Mesenchymal stem cell (in vitro differentiated cells and primary cell): ENCODE data around the gene ARID5B.

ENCODE experiments used
- DNase-seq: peaks from one replicate; pipeline ENCODE4 v3.0.0-alpha.2; 2013
- H2AFZ ChIP-seq: one replicate; pipeline ENCODE4 v1.6.1; 2013; ENCODE audit warnings: low read depth, mild to moderate bottlenecking, control low read depth, inconsistent platforms, low read length, moderate library complexity
- H2AK5ac ChIP-seq: 2 replicates; pipeline ENCODE4 v1.6.1; 2013; ENCODE audit warnings: low read length, moderate library complexity, mild to moderate bottlenecking, inconsistent platforms; ENCODE audit not compliant: severe bottlenecking
- H2BK120ac ChIP-seq: one replicate; pipeline ENCODE4 v1.6.1; 2013; ENCODE audit warnings: low read depth, mild to moderate bottlenecking, inconsistent platforms, low read length, moderate library complexity
- H2BK12ac ChIP-seq, 2 experiments: one replicate each; pipeline ENCODE4 v1.6.1; 2013; ENCODE audit warnings: inconsistent platforms in 2 of 2, low read length in 2 of 2, mild to moderate bottlenecking in 2 of 2, moderate library complexity in 2 of 2, control low read depth in 1 of 2
- H2BK15ac ChIP-seq: one replicate; pipeline ENCODE4 v1.6.1; 2013; ENCODE audit warnings: mild to moderate bottlenecking, low read depth, inconsistent platforms; ENCODE audit not compliant: poor library complexity, severe bottlenecking
- H2BK5ac ChIP-seq: 2 replicates; pipeline ENCODE4 v1.6.1; 2013; ENCODE audit warnings: low read depth, mild to moderate bottlenecking, low read length, control low read depth, inconsistent platforms; ENCODE audit not compliant: poor library complexity, severe bottlenecking
- H3K14ac ChIP-seq, 2 experiments: one replicate each; pipeline ENCODE4 v1.6.1; 2013; ENCODE audit warnings: inconsistent platforms in 2 of 2, low read length in 2 of 2, control low read depth in 1 of 2, mild to moderate bottlenecking in 1 of 2, moderate library complexity in 1 of 2
- H3K18ac ChIP-seq, 2 experiments: one replicate each; pipeline ENCODE4 v1.6.1; 2013; ENCODE audit warnings: inconsistent platforms in 2 of 2, low read length in 2 of 2, control low read depth in 1 of 2, low read depth in 1 of 2, mild to moderate bottlenecking in 1 of 2
- H3K23ac ChIP-seq, 2 experiments: one replicate each; pipeline ENCODE4 v1.6.1; 2013; ENCODE audit warnings: inconsistent platforms in 2 of 2, low read length in 2 of 2, mild to moderate bottlenecking in 2 of 2, moderate library complexity in 2 of 2, control low read depth in 1 of 2
- H3K27ac ChIP-seq: 2 replicates; pipeline ENCODE4 v1.5.1; 2013; ENCODE audit warnings: mild to moderate bottlenecking, moderate library complexity, low read length, control low read depth, inconsistent platforms; ENCODE audit not compliant: poor library complexity, severe bottlenecking
- H3K27me3 ChIP-seq, 2 experiments: 2 replicates each; pipeline versions ENCODE4 v1.6.1 to v1.7.0; 2013; ENCODE audit warnings: low read length in 2 of 2, mild to moderate bottlenecking in 2 of 2, moderate library complexity in 2 of 2, control low read depth in 1 of 2, inconsistent platforms in 1 of 2; ENCODE audit not compliant: control insufficient read depth in 1 of 2, insufficient read depth in 1 of 2
- H3K36me3 ChIP-seq, 2 experiments: 2 replicates each; pipeline versions ENCODE4 v1.6.1 to v1.7.0; 2013; ENCODE audit warnings: low read length in 2 of 2, control low read depth in 1 of 2, inconsistent platforms in 1 of 2, low read depth in 1 of 2, mild to moderate bottlenecking in 1 of 2; ENCODE audit not compliant: insufficient read depth in 2 of 2, control insufficient read depth in 1 of 2
- H3K4ac ChIP-seq, 2 experiments: one replicate each; pipeline ENCODE4 v1.6.1; 2013; ENCODE audit warnings: inconsistent platforms in 2 of 2, low read length in 2 of 2, mild to moderate bottlenecking in 2 of 2, moderate library complexity in 2 of 2, control low read depth in 1 of 2, low read depth in 1 of 2
- H3K4me1 ChIP-seq: 2 replicates; pipeline ENCODE4 v1.6.1; 2013; ENCODE audit warnings: low read depth, low read length, control low read depth; ENCODE audit not compliant: control insufficient read depth, insufficient read depth
- H3K4me2 ChIP-seq: 2 replicates; pipeline ENCODE4 v1.6.1; 2013; ENCODE audit warnings: low read length, mild to moderate bottlenecking, inconsistent platforms; ENCODE audit not compliant: poor library complexity, severe bottlenecking
- H3K4me3 ChIP-seq, 2 experiments: 2 replicates each; pipeline versions ENCODE4 v1.5.1 to v1.7.0; 2013; ENCODE audit warnings: low read length in 2 of 2, mild to moderate bottlenecking in 2 of 2, control low read depth in 1 of 2, low read depth in 1 of 2; ENCODE audit not compliant: insufficient read depth in 1 of 2
- H3K79me1 ChIP-seq: replicated peaks from 2 replicates; pipeline ENCODE4 v1.6.1; 2013; ENCODE audit warnings: mild to moderate bottlenecking, control low read depth, low read length, inconsistent platforms; ENCODE audit not compliant: poor library complexity, severe bottlenecking
- H3K9ac ChIP-seq: 2 replicates; pipeline ENCODE4 v1.7.0; 2013; ENCODE audit warnings: mild to moderate bottlenecking, low read length, moderate library complexity
- H3K9me3 ChIP-seq: 2 replicates; pipeline ENCODE4 v1.7.0; 2013; ENCODE audit warnings: mild to moderate bottlenecking, low read length; ENCODE audit not compliant: control insufficient read depth
- H4K8ac ChIP-seq: one replicate; pipeline ENCODE4 v1.6.1; 2013; ENCODE audit warnings: inconsistent platforms, mild to moderate bottlenecking, low read length, moderate library complexity
- H4K91ac ChIP-seq: one replicate; pipeline ENCODE4 v1.6.1; 2013; ENCODE audit warnings: mild to moderate bottlenecking, low read length, inconsistent platforms
- WGBS: methylation state at CpG from one replicate; pipeline ENCODE4 v1.1.7; 2013; ENCODE audit warnings: mixed read lengths; 5-methylcytosine and 5-hydroxymethylcytosine counted together

The ARID5B gene

DNA sequence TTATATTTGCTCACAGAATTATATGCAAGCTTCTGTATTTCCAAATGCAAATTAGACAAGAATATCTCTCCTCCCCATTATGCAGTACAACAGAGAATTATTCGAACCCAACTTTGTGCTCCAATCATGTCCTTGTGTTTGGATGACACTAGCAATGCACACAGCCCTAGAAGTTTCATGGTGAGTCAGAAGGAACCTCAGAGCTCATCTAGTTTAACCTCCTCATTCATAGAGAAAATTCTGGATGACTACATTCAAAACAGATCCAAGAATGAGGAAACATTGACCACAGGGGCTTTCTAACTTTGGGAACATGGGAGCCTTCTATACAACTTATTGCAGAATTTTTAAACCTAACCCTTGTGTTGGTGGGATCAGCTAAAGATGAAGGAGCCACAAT is 12.8 kb upstream of the ARID5B start:
- H3K23ac ChIP-seq: no peak overlapping the region
- H3K4me3 ChIP-seq: no peak overlapping the region
- WGBS: 94% methylated on average over 1 of the region's 1 CpG
- H2AK5ac ChIP-seq: no peak overlapping the region
- no peak overlapping the region for H4K91ac ChIP-seq
- no peaks in the 10 kb centered on the region for H3K27me3 ChIP-seq
- DNase-seq: no peak
- no peaks in the 10 kb centered on the region for H3K36me3 ChIP-seq
- no peaks in the 10 kb centered on the region for H3K9me3 ChIP-seq
- H3K79me1 ChIP-seq: no peaks in the 10 kb centered on the region
- no peak overlapping the region for H2BK15ac ChIP-seq
- H3K4me1 ChIP-seq: no peaks in the 10 kb centered on the region
- no peak overlapping the region for H3K14ac ChIP-seq
- H3K4ac ChIP-seq: no peak overlapping the region
- H2BK120ac ChIP-seq: no peak overlapping the region
- H3K9ac ChIP-seq: no peak overlapping the region
- no peak overlapping the region for H2BK5ac ChIP-seq
- H4K8ac ChIP-seq: no peak overlapping the region
- no peak overlapping the region for H2BK12ac ChIP-seq
- H3K27ac ChIP-seq: no peak overlapping the region
- no peak overlapping the region for H3K4me2 ChIP-seq
- H2AFZ ChIP-seq: no peak overlapping the region
- H3K18ac ChIP-seq: no peak overlapping the region

DNA sequence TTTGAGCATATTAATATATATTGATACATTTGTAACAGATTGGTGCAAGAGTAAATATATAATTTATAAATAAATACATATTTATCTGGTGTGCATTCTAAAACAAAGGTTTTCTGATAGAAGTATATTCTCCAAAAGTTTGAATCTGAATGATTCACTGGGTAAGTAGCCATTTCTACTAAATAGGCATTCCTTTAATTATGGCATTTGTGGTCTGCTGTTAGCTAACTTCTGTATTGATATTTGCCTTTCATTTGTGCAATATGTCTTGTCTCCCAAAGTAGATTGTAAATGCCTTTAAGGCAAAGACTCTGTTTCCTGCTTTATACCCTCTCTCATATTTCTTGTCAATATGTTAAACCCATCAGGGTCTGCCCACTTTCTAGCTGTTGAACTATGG is 11.1 kb upstream of the ARID5B start:
- Histone ChIP-seq H2BK15ac (no peak overlapping the region), H2AFZ (no peak overlapping the region), H4K91ac (no peak overlapping the region)

DNA sequence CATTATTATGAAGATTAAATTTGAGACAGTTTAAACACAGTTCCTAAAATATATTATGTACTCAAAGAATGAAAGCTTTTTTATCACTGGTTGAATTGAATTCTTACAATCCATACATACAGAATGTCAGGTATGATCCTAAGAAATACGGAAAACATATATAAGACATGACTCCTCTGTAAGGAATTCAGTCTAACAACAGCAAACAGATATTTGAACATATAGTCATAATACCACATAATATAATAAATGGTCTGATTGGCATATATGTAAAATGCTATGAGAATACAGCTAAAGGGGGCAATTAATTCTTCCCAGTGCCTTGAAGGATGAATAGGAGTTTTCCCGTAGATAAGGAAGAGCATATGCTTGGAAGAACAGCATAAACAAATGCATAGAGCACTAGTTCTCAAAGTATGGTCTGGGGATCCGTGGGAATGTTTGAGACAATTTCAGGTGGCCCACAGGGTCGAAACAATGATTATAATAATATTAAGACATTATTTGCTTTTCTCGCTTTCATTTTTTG is 10.6 kb upstream of the ARID5B start:
- H2BK120ac ChIP-seq: no peak overlapping the region
- DNase-seq: no peak
- H3K79me1 ChIP-seq: no peaks in the 10 kb centered on the region
- no peak overlapping the region for H2AFZ ChIP-seq
- no peak overlapping the region for H2BK12ac ChIP-seq
- no peaks in the 10 kb centered on the region for H3K36me3 ChIP-seq
- 93% methylated on average over 3 of the region's 5 CpGs for WGBS
- H4K8ac ChIP-seq: no peak overlapping the region
- no peaks in the 10 kb centered on the region for H3K4me1 ChIP-seq
- no peak overlapping the region for H2BK5ac ChIP-seq
- H3K9ac ChIP-seq: no peak overlapping the region
- no peak overlapping the region for H3K4ac ChIP-seq
- H3K18ac ChIP-seq: no peak overlapping the region
- no peak overlapping the region for H3K23ac ChIP-seq
- H2BK15ac ChIP-seq: no peak overlapping the region
- no peak overlapping the region for H3K27ac ChIP-seq
- no peak overlapping the region for H3K4me3 ChIP-seq
- H3K14ac ChIP-seq: no peak overlapping the region
- H3K9me3 ChIP-seq: no peaks in the 10 kb centered on the region
- no peak overlapping the region for H2AK5ac ChIP-seq
- no peaks in the 10 kb centered on the region for H3K27me3 ChIP-seq
- H3K4me2 ChIP-seq: no peak overlapping the region
- H4K91ac ChIP-seq: no peak overlapping the region

More for the DNA sequence above, 11.1 kb upstream of the ARID5B start:
- Histone ChIP-seq H3K4me2 (no peak overlapping the region), H3K18ac (no peak overlapping the region), H3K79me1 (no peaks in the 10 kb centered on the region), H2BK5ac (no peak overlapping the region), H3K4me1 (no peaks in the 10 kb centered on the region), H2BK120ac (no peak overlapping the region), H3K4ac (no peak overlapping the region), H3K27me3 (no peaks in the 10 kb centered on the region), H3K14ac (no peak overlapping the region), H3K23ac (no peak overlapping the region), H3K4me3 (no peak overlapping the region), H4K8ac (no peak overlapping the region), H3K27ac (no peak overlapping the region), H3K9me3 (no peaks in the 10 kb centered on the region), H2BK12ac (no peak overlapping the region), H3K36me3 (no peaks in the 10 kb centered on the region), H3K9ac (no peak overlapping the region), H2AK5ac (no peak overlapping the region)
- DNase-seq: no peak

DNA sequence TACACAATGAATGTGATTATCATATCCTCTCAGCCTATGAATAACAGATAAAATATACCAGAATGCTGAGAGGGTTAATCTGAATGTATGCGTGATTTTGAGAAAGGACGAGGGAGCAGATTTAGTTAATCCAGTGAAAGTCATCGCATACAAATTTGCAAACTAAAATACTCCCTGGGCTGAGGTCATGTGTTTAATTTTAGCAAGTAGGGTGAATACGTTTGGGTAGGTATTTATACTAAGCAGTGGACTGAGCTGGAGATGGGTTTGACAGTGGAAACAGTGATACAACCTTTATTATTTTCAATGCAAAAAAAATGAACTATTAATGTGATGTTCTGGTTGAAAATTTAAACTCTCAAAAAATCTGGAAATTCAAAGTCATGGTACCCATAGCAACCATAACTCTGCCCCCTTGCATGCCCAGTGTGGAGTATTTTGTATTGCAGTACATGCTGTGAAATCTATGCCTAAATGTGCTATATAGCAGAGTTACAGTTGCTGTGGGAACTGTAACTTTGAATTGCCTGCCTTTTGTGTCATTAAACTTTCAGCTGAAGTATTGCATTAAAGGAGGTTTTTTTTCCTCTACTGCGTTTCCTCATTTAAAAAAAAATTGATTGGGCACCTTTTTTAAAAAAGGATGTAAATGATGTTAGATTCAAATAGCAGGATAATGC is 9.5 kb upstream of the ARID5B start:
- H3K79me1 ChIP-seq: no peaks in the 10 kb centered on the region
- H3K27ac ChIP-seq: no peak overlapping the region
- no peak overlapping the region for H3K9ac ChIP-seq
- H3K4me2 ChIP-seq: no peak overlapping the region
- H4K91ac ChIP-seq: no peak overlapping the region
- no peak overlapping the region for H2AFZ ChIP-seq
- H3K27me3 ChIP-seq: no peaks in the 10 kb centered on the region
- H3K18ac ChIP-seq: no peak overlapping the region
- H3K4me1 ChIP-seq: peaks cover 3% of the 10 kb centered on the region
- no peak overlapping the region for H3K23ac ChIP-seq
- H2BK5ac ChIP-seq: no peak overlapping the region
- 90% methylated on average over 3 of the region's 5 CpGs for WGBS
- no peak overlapping the region for H2AK5ac ChIP-seq
- no peak overlapping the region for H4K8ac ChIP-seq
- no peak overlapping the region for H2BK12ac ChIP-seq
- no peak overlapping the region for H3K4me3 ChIP-seq
- no peak overlapping the region for H3K14ac ChIP-seq
- H2BK15ac ChIP-seq: no peak overlapping the region
- no peak overlapping the region for H3K4ac ChIP-seq
- no peaks in the 10 kb centered on the region for H3K36me3 ChIP-seq
- no peaks in the 10 kb centered on the region for H3K9me3 ChIP-seq
- no peak overlapping the region for H2BK120ac ChIP-seq
- DNase-seq: no peak
